Neural progenitor cell (in vitro differentiated cells): ENCODE measurements around the gene NAA11. TPM values are rescaled to one million over a fixed set of nuclear protein-coding genes. Genes with fewer than 3 reads are reported as not detected.
A peak's percentile ranks its signal among the peaks of the same experiment; 100 is the strongest.

Source experiments
- DNase-seq: peaks from one replicate; pipeline ENCODE4 v3.0.0-alpha.2; 2016; ENCODE audit warnings: low spot score
- H2AFZ ChIP-seq: fragments of 200-600 bp; sonication (generic); replicated peaks from 2 replicates; pipeline ENCODE4 v1.6.1; 2016; ENCODE audit warnings: antibody characterized with exemption
- H3F3A ChIP-seq: fragments of 200-600 bp; sonication (generic); 2 replicates; pipeline ENCODE4 v1.6.1; 2016; ENCODE audit warnings: antibody characterized with exemption, low read depth
- H3K27ac ChIP-seq: fragments of 200-600 bp; sonication (generic); 2 replicates; pipeline ENCODE4 v1.5.1; 2016; ENCODE audit warnings: mild to moderate bottlenecking
- H3K27me3 ChIP-seq: fragments of 200-600 bp; sonication (generic); 2 replicates; pipeline ENCODE4 v1.6.1; 2016; ENCODE audit warnings: mild to moderate bottlenecking, moderate library complexity
- H3K36me3 ChIP-seq: fragments of 200-600 bp; sonication (generic); 2 replicates; pipeline ENCODE4 v1.5.1; 2016
- H3K4me1 ChIP-seq: fragments of 200-600 bp; sonication (generic); 2 replicates; pipeline ENCODE4 v1.6.1; 2016; ENCODE audit warnings: mixed run types
- H3K4me2 ChIP-seq: fragments of 200-600 bp; sonication (generic); 2 replicates; pipeline ENCODE4 v1.6.1; 2016
- H3K4me3 ChIP-seq: fragments of 200-600 bp; sonication (generic); 2 replicates; pipeline ENCODE4 v1.5.1; 2016
- H3K79me2 ChIP-seq: fragments of 200-600 bp; sonication (generic); 2 replicates; pipeline ENCODE4 v1.6.1; 2016; ENCODE audit warnings: low read depth
- H3K9ac ChIP-seq: fragments of 200-600 bp; sonication (generic); 2 replicates; pipeline ENCODE4 v1.6.1; 2016
- H3K9me3 ChIP-seq: fragments of 200-600 bp; sonication (generic); 2 replicates; pipeline ENCODE4 v1.5.1; 2016; ENCODE audit warnings: low read depth
- H4K20me1 ChIP-seq: fragments of 200-600 bp; sonication (generic); 2 replicates; pipeline ENCODE4 v1.6.1; 2016; ENCODE audit warnings: low read depth
- H3K27ac Mint-ChIP-seq: 3 replicates; pipeline ENCODE4 v1.8.0; 2021; ENCODE audit warnings: mixed read lengths
- H3K27me3 Mint-ChIP-seq: 2 replicates; pipeline ENCODE4 v1.8.0; 2022; ENCODE audit warnings: low read depth, mild to moderate bottlenecking, inconsistent platforms, moderate library complexity, mixed read lengths; ENCODE audit not compliant: insufficient read depth
- H3K36me3 Mint-ChIP-seq: 3 replicates; pipeline ENCODE4 v1.8.0; 2021; ENCODE audit warnings: mixed read lengths
- H3K4me1 Mint-ChIP-seq: 3 replicates; pipeline ENCODE4 v1.8.0; 2021; ENCODE audit warnings: mixed read lengths
- H3K4me3 Mint-ChIP-seq: 3 replicates; pipeline ENCODE4 v1.8.0; 2021; ENCODE audit warnings: mild to moderate bottlenecking, moderate library complexity, mixed read lengths
- H3K9me3 Mint-ChIP-seq: 3 replicates; pipeline ENCODE4 v1.8.0; 2020; ENCODE audit warnings: mixed read lengths
- CTCF ChIP-seq: fragments of 200-600 bp; sonication (generic); IDR thresholded peaks from 2 replicates; pipeline ENCODE4 v1.5.1; 2017; ENCODE audit warnings: antibody characterized with exemption, mild to moderate bottlenecking
- EZH2 ChIP-seq: fragments of 200-600 bp; sonication (generic); IDR thresholded peaks from 2 replicates; pipeline ENCODE4 v1.6.1; 2017; ENCODE audit warnings: antibody characterized with exemption, mild to moderate bottlenecking, moderate library complexity
- EZH2phosphoT487 ChIP-seq: fragments of 200-600 bp; sonication (generic); IDR thresholded peaks from 2 replicates; pipeline ENCODE4 v1.6.1; 2017; ENCODE audit warnings: antibody characterized with exemption
- total RNA-seq: library from RNA; depleted of rRNA; stranded (reverse); fragments of >200 nt; gene quantifications from 2 replicates; pipeline ENCODE4 v1.2.3, GENCODE V29; 2015; ENCODE audit warnings: low replicate concordance

NAA11 gene
- not detected in 2 replicates for total RNA-seq

GRCh38 chr4:79325864-79326328, at the start of gene NAA11:
Gene NAA11, minus strand, starts transcription at chr4:79326061. Its CDS starts 184 bp downstream, at chr4:79325877.
- no peak within 1 kb of the TSS for H3K9ac ChIP-seq
- no peaks in the 10 kb centered on the region for H4K20me1 ChIP-seq
- H3K36me3 Mint-ChIP-seq, result no peaks in the 10 kb centered on the region
- H3K9me3 Mint-ChIP-seq, result peaks cover 2% of the 10 kb centered on the region
- H3K4me1 Mint-ChIP-seq, result no peaks in the 10 kb centered on the region
- H2AFZ ChIP-seq, result no peak within 1 kb of the TSS
- H3K4me2 ChIP-seq, result no peak within 1 kb of the TSS
- no peak within 1 kb of the TSS for H3K4me3 Mint-ChIP-seq
- no peaks in the 10 kb centered on the region for H3K4me1 ChIP-seq
- no peaks in the 10 kb centered on the region for H3F3A ChIP-seq
- H3K9me3 ChIP-seq, result no peaks in the 10 kb centered on the region
- DNase-seq, result no peak
- H3K4me3 ChIP-seq, result no peak within 1 kb of the TSS
- no peak within 1 kb of the TSS for H3K27ac ChIP-seq
- H3K36me3 ChIP-seq, result no peaks in the 10 kb centered on the region
- no peaks in the 10 kb centered on the region for H3K27me3 ChIP-seq
- H3K79me2 ChIP-seq, result no peaks in the 10 kb centered on the region
- no peak for TF ChIP-seq CTCF
- TF ChIP-seq EZH2, result no peak
- TF ChIP-seq EZH2phosphoT487, result no peak
- no peak within 1 kb of the TSS for H3K27ac Mint-ChIP-seq
- no peaks in the 10 kb centered on the region for H3K27me3 Mint-ChIP-seq

GRCh38 chr4:79370026-79370425, 44.2 kb upstream of the NAA11 start:
- H3K4me1 ChIP-seq, result no peaks in the 10 kb centered on the region
- H3K4me2 ChIP-seq, result no peak overlapping the region
- Mint-ChIP-seq H3K36me3 (no peaks in the 10 kb centered on the region), H3K27ac (no peak overlapping the region), H3K4me3 (no peak overlapping the region), H3K27me3 (peaks cover 2% of the 10 kb centered on the region), H3K9me3 (no peaks in the 10 kb centered on the region), H3K4me1 (peaks cover 4% of the 10 kb centered on the region)
- H3K36me3 ChIP-seq, result no peaks in the 10 kb centered on the region
- no peaks in the 10 kb centered on the region for H3K79me2 ChIP-seq
- H3F3A ChIP-seq, result no peaks in the 10 kb centered on the region
- H3K4me3 ChIP-seq, result no peak overlapping the region
- TF ChIP-seq CTCF (no peak), EZH2phosphoT487 (no peak), EZH2 (no peak)
- peak overlapping the region; percentile 60 for H2AFZ ChIP-seq
- H3K9me3 ChIP-seq, result no peaks in the 10 kb centered on the region
- H3K27me3 ChIP-seq, result no peaks in the 10 kb centered on the region
- no peak for DNase-seq
- no peak overlapping the region for H3K27ac ChIP-seq
- H4K20me1 ChIP-seq, result no peaks in the 10 kb centered on the region
- no peak overlapping the region for H3K9ac ChIP-seq

GRCh38 chr4:79367096-79367495, 41.2 kb upstream of the NAA11 start:
- no peaks in the 10 kb centered on the region for H3F3A ChIP-seq
- no peaks in the 10 kb centered on the region for H3K79me2 ChIP-seq
- Mint-ChIP-seq H3K27me3 (peaks cover 2% of the 10 kb centered on the region), H3K27ac (no peak overlapping the region), H3K9me3 (no peaks in the 10 kb centered on the region), H3K4me1 (peaks cover 4% of the 10 kb centered on the region), H3K36me3 (no peaks in the 10 kb centered on the region), H3K4me3 (no peak overlapping the region)
- H3K27me3 ChIP-seq, result no peaks in the 10 kb centered on the region
- H3K27ac ChIP-seq, result no peak overlapping the region
- no peak overlapping the region for H3K4me3 ChIP-seq
- DNase-seq, result no peak
- no peaks in the 10 kb centered on the region for H3K4me1 ChIP-seq
- H3K4me2 ChIP-seq, result no peak overlapping the region
- TF ChIP-seq EZH2, result no peak
- TF ChIP-seq EZH2phosphoT487, result no peak
- no peak for TF ChIP-seq CTCF
- H2AFZ ChIP-seq, result no peak overlapping the region
- no peaks in the 10 kb centered on the region for H3K9me3 ChIP-seq
- H4K20me1 ChIP-seq, result no peaks in the 10 kb centered on the region
- H3K9ac ChIP-seq, result no peak overlapping the region
- H3K36me3 ChIP-seq, result no peaks in the 10 kb centered on the region
